HG02840 (cell line): ENCODE measurements around the gene PEX14.

Source experiments
- ATAC-seq: cut with Tn5 transposase; IDR thresholded peaks from one replicate; pipeline ENCODE4 v1.9.1; 2021; ENCODE audit warnings: mild to moderate bottlenecking, moderate library complexity, moderate number of reproducible peaks; ENCODE audit not compliant: unreplicated experiment, low FRiP score

The PEX14 gene

DNA sequence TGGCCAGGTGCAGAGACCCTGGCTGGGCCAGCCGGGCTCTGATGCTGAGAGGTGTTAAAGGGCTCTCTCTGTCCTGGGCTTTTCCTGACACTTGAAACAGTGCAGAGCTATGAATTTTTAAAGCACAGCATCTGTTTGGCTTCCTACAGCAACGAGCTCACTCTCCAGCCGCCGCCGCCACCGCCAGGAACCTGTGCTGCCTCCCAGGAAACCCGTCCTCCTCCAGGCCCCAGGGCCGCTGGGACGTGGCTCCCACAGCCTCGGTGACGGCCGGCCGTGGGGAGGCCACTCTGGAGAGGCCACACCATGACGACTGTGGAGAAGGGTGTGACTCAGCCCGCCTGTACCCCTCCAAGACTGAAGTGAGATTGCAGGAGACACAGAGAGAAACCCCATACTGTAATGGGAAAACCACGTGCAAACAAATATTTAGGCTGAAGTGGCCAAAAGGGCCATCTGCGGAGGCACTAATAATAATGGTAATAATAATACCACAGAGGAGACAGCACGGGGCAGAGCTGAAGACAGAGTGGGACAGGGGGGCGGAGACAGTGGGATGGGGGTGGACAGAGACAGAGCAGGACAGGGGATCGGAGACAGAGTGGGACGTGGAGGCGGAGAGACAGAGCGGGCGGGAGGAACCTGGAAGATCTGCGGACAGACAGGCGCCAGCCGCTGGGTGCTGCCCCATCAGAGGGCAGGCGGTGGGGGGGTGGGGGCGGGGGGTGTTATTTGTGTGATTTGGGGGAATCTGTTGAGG lies 182.5 kb downstream of the PEX14 start:
- ATAC-seq: no peak

- ATAC-seq: no peak
Measured at GRCh38 chr1:10658396-10659066, 183.8 kb downstream of the PEX14 start.

- ATAC-seq: no peak
Measured at GRCh38 chr1:10659218-10659617, 184.5 kb downstream of the PEX14 start.

DNA sequence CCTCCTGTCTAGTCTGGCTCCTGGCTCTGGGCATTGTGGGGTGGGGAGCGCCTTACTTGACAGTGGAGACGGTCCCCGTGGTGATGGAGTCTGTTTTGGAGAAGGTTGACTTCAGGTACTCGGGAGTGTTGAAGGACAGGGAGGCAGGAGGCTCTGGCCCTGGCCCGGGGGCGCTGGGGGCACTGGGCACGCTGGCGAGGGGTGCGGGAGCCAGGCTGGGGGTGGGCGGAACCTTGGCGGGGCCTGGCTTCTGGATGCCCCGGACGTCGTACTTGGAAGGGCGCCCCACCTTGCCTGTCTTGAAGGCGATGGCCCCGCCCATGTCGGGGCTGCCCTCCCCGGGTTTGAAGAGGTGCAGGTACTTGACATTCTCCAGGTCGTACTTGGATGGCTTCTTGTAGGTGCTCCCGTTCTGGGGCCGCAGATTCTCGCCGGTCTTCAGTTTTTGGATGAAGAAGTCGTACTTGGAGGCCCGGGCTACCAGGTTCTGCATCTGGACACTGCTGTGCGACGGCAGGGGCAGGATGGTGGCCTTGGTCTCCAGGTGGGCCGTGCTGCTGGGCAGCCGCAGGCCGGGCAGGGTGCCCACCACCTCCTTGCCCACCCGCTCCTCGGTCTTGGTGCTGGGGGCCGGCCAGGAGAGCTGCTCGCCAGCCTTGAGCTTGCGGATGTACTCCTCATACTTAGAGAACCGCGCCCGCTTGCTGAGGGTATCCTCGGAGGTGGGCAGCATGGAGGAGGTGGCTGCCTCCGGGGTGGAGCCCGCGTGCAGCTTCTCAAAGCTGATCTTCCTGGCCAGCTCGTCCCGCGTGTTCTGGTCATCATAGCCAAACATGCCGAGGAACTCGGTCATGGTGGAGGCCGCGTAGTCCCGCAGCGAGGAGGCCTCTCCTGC lies 185.1 kb downstream of the PEX14 start:
- no peak for ATAC-seq

DNA sequence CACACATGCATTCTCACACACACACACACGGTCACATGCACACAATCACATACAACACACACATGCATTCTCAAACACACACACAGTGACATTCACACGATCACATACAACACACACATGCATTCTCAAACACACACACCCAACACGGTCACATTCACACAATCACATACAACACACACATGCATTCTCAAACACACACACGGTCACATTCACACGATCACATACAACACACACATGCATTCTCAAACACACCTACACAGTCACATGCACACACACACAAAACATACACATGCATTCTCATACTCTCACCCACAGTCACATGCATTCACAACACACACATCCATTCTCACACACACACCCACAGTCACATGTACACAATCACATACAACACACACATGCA lies 186.7 kb downstream of the PEX14 start:
- ATAC-seq: no peak

DNA sequence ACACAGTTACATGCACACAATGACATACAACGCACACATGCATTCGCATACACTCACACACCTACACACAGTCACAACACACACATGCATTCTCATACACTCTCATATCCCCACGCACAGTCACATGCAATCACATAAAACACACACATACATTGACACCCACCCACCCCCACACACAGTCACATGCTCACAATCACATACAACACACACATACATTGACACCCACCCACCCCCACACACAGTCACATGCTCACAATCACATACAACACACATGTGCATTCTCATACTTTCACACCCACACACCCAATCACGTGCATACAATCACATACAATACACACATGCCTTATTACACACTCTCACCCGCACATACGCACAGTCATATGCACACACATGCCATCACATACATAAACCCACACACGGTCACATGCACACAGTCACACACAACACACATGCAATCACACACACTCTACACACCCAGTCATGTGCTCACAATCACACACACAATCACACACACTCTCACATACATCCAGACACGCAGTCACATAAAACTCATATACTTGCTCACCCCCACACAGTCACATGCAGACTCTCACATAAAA lies 187.4 kb downstream of the PEX14 start:
- ATAC-seq: no peak

DNA sequence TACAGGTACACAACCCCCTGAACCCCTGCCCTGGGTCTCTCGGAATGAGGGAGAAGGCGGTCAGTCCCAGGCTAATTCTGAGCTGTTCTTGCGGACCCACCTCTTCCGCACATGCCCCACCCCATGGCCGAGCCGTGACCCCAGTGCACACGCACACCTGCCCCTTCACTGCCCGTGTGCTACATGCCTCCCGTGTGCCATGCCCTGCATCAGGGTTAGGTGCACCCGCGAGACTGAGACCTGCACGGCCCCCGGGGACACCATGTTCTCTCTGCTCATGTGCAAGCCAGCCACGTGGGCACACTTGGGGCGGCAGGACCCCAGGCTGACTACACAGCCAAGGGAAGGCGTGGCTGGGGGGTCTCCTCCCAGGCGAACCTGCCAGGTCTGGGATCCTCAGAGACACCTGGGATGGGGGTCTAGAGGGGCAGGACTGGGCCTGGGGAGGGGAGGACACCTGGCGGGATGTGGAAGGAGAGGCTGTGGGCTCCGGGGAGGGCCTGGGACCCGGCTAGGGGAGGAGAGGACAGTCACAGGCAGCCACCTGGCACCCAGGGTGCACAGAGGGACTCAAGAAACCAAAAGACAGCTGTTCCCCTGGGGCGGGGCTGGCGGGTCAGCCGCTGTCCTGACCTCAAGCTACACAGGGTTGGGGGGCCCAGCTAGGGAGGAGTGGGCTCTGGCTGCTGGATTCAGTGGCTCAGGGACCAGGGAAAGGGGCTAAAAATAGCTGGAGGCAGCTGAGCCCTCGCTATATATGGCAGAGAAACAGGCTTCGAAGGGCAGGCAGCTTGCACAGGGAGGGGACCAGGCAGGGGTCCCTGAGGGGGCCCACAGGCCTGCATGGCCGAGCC lies 188.3 kb downstream of the PEX14 start:
- ATAC-seq: no peak

DNA sequence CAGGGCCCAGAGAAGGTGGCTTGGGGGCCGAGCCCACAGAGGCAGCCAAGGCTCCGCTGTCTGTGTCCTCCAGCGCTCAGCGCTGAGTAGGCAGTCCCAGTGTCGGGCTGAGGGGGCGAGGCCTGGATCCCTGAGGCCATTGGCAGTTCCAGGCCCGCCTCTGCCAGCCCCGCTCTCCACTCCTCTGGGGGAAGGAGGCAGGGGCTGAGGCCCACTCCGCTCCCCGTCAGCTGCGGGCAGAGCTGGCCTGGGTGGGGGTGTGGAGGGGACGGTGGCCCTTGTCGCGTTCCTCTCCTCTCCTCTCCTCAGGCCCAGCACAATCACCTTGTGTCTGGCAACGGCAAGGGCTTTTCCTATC lies 188.9 kb downstream of the PEX14 start:
- ATAC-seq: no peak

DNA sequence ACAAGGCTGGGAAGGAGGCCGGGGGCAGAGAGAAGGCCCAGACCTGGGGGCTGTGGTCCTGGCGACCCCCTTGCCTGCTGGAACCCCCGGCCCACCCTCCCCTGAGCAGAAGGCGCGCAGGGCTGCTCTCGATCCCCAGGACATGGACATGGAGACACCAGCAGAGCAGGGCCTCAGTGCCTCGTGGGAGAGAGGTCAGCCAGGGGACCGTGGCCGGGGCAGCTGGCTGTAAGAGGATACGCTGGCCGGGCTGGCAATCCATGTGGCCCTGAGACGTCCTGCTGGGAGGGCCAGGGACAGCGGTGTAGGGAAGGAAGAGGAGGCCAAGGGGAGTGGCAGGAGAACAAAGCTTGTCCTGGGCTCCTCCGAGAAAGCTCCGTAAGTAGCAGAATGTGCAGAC lies 189.5 kb downstream of the PEX14 start:
- no peak for ATAC-seq

GRCh38 chr1:10665226-10665625 lies 190.5 kb downstream of the PEX14 start:
- ATAC-seq: no peak

- ATAC-seq: no peak
Measured at GRCh38 chr1:10665930-10666850, 191.4 kb downstream of the PEX14 start.

GRCh38 chr1:10667861-10668761 lies 193.4 kb downstream of the PEX14 start:
- no peak for ATAC-seq

DNA sequence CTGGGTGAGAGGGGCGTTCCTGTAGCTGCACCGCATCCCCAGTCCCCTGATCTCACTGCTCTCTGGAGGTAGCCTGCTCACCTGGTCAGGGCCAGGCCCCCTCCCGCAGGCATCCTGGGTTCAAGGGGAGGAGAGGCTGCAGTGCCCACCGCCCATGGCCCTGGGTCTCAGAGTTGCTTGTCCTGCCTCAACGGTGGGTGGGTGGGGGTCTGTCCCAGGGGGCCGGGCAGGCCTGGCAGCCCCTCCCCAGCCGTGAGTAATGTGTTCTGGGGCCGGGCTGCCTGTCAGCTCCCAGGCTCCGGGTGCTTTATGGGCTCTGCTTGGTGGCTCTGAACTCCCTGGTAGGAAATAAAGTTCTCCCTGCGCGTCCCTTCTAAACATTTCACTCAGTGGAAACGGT lies 194.8 kb downstream of the PEX14 start:
- ATAC-seq: no peak

DNA sequence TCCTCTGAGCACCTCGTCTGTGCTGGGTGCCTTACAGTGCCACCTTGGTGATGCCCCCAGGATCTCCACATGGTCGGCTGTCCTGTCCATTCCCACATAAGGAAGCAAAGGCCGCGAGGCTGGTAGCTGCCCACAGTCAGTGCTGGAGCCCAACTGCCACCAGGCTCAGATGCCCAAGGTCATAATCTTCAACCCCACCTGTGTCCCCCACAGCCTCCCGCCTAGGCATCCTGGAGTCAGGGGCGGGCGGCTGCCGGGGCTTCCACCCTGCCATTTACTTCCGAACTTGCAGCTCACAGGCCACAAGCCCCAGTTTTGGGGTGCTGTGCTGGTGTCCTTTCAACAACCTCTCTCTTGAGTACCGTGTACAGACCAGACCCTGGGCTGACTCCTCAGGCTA lies 195.4 kb downstream of the PEX14 start:
- no peak for ATAC-seq

GRCh38 chr1:10671090-10671489 lies 196.3 kb downstream of the PEX14 start:
- ATAC-seq: no peak

DNA sequence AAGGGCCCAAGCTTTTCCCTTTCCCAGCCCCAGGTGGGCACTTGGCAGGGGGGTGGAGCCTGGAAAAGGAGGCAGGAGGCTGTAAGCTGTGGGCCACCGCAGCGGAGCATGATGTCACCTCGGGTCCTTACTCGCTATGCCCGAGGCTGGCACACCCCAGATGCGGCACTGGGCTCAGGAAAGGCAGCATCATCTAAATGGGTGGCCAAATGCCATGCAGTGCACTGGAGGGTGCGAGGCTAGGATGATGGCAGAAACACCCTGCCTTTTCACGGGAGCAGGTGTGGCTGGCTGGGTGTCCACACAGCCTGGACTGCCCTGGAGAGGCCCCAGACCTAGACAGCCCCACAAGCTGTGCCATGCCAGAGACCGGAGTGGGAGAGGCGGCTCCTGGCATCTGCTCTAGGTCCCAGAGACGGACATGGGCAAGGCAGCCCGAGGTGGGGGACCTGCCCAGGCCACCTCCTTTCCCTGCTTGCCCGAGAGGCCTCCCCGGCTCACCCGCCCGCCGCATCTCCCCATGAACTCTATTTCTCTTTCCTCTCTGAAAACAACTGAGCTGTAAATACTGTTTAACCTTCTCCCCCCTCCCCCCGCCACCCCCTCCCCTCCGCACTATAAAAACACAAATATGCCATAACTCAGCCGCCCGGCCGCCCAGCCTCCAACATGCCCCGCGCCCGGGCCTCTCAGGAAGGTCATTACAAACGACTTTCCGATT lies 197.0 kb downstream of the PEX14 start:
- no peak for ATAC-seq

DNA sequence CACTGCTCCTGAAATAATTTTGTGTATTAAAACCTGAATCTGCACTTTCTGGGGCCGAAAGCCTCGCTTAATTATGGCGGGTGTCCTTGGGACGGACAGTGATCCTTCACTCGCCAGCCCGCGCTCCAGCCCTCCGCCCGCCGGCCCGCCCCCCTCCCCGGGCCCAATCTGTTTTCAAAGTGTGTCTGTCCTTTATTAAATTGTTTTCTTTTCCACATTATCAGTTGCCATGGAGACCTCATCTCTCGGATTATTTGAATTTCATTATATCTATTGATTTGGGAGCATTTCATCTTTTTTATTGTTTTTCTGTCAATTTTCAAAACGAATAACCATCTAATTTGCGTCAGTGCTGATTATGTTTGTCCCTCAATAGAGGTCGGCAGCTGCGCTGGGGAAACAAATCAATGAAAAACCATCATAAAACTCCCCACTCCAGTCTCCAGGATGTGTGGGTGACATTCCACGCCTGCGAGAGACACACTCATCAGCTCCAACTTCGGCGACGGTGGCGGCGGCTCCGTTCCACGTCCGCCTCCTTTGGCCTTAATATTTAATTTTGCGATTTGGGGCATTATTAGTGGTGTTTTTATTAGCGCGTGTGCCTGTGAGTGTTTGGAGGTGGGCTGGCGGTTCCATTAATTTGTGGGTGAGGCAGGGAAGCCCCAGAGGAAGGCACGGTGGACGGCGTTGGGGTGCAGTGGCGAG lies 197.7 kb downstream of the PEX14 start:
- no peak for ATAC-seq
